ENCODE measurements around the gene TAOK1.

Gene TAOK1

GRCh38 chr17:29442451-29442850 is 52.3 kb downstream of the TAOK1 start:
- no peak for DNase-seq (ENCODE audit: low read depth)
- TF ChIP-seq CTCF (conservative IDR thresholded peaks at IDR 0.05; ENCODE audit: low read depth, low read length) = no peak
- H3K4me3 ChIP-seq (ENCODE audit: low read depth, low read length) = no peak overlapping the region

- no peak for TF ChIP-seq CTCF (conservative IDR thresholded peaks at IDR 0.05; ENCODE audit: low read depth, low read length)
- DNase-seq (ENCODE audit: low read depth) = no peak
- no peak overlapping the region for H3K4me3 ChIP-seq (ENCODE audit: low read depth, low read length)
Measured at GRCh38 chr17:29443041-29443739, 53.0 kb downstream of the TAOK1 start.

GRCh38 chr17:29444589-29444988 is 54.4 kb downstream of the TAOK1 start:
- no peak overlapping the region for H3K4me3 ChIP-seq (ENCODE audit: low read depth, low read length)
- peak; percentile 45 for DNase-seq (ENCODE audit: low read depth)
- TF ChIP-seq CTCF (conservative IDR thresholded peaks at IDR 0.05; ENCODE audit: low read depth, low read length) = no peak

- H3K4me3 ChIP-seq (ENCODE audit: low read depth, low read length) = no peak overlapping the region
- no peak for TF ChIP-seq CTCF (conservative IDR thresholded peaks at IDR 0.05; ENCODE audit: low read depth, low read length)
- DNase-seq (ENCODE audit: low read depth) = no peak
Measured at GRCh38 chr17:29445844-29446243, 55.7 kb downstream of the TAOK1 start.

- no peak for TF ChIP-seq CTCF (conservative IDR thresholded peaks at IDR 0.05; ENCODE audit: low read depth, low read length)
- DNase-seq (ENCODE audit: low read depth) = no peak
- no peak overlapping the region for H3K4me3 ChIP-seq (ENCODE audit: low read depth, low read length)
Measured at GRCh38 chr17:29449865-29450671, 59.9 kb downstream of the TAOK1 start.

GRCh38 chr17:29451121-29451742 is 61.1 kb downstream of the TAOK1 start:
- DNase-seq (ENCODE audit: low read depth) = peak; percentile 43
- no peak for TF ChIP-seq CTCF (conservative IDR thresholded peaks at IDR 0.05; ENCODE audit: low read depth, low read length)
- no peak overlapping the region for H3K4me3 ChIP-seq (ENCODE audit: low read depth, low read length)

Measured in choroid plexus epithelial cell (primary cell).